HG02973 (cell line): ENCODE results near the gene VPS18.

ENCODE experiments used
- ATAC-seq: cut with Tn5 transposase; IDR thresholded peaks from one replicate; pipeline ENCODE4 v1.9.1; 2021; ENCODE audit warnings: moderate library complexity; ENCODE audit not compliant: unreplicated experiment

The VPS18 gene

DNA sequence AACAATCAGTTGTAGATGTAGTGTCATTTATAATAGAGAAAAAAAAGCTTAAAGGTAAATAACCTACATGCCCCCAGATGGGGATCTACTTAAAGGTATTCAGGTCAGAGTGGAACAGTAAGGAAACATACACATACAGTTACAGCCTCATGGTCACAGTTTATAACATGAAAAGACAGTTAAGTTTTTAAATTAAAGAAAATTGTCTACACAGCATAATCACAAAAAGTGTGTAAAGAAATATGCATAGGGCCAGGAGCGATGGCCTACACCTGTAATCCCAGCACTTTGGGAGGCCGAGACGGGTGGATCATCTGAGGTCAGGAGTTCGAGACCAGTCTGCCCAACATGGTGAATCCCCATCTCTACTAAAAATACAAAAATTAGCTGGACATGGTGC lies 27.1 kb upstream of the VPS18 start:
- ATAC-seq, result no peak

DNA sequence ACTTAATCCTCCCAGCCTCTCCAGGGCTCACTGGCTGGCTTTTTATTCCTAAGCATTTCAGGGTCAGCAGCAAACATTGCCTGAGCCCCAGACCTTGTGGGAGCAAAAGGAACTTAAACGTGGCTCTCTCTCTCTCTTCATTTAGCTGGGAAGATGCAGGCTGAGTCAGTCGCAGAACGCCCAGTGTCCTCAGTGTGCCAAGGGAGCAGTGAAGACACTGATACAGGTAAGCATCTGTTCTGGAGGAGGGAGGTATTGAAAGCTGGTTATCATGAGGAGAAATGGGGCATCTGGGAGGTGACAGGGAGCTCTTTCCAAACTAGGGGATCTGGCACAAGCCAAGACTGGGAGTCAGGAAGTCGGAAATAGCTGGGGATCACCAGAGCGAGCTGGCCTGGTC lies 24.6 kb upstream of the VPS18 start:
- no peak for ATAC-seq

DNA sequence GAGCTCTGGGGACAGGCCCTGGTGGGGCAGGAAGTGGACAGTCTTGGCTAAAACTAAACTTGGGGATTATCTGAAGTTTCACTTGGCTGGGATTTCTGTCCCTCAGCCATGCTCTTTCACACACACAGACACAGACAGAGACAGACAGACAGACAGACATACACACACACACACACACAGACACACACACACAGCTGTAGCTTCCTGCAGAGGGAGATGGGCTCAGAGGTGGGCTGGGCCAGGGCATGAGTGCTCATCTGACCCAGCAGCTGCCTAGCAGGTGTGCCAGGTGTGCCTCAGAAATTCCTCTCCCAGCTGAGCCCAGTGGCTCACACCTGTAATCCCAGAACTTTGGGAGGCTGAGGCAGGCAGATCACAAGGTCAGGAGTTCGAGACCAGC lies 23.5 kb upstream of the VPS18 start:
- no peak for ATAC-seq

DNA sequence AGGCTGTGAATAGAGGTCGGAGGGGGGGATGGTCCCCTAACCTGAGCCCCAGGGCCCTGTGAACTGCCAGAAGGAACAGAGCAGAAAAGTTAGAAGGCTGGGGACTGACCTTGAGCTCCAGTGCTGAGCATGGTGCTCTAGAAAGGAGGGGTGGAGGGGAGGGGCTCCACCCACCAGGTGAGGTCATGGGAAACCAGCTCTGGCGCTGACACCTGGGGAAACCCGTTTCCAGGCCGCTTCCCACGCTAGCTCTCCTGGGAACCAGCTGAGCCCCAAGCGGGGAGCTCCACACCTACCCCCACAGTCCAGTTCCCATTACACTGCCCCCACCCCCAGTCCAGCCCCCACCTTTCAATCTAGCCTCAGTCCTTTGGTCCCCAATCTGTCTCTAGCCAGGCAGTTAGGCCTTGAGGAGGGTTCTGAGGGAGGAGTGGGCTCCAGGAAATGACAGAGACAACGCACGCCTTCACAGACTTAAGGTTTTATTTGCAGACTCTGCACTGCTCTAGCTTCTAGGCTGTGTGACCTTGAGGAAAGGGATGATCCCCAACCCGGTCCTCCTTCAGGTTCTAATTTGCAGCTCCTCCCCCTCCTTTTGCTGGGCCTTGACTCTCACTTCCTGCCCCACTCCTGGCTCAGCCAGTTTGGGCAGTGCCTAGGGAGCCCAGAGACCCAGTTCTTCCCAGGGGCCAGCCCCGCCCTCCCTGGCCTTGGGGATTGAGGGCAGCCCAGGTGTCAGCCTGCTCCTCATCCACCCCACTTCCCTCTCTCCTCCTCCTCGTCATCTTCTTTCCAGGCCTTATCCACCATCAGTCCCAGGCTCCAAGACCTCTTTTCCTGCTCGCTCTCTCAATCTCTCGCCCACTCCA lies 22.3 kb upstream of the VPS18 start:
- ATAC-seq, result no peak

DNA sequence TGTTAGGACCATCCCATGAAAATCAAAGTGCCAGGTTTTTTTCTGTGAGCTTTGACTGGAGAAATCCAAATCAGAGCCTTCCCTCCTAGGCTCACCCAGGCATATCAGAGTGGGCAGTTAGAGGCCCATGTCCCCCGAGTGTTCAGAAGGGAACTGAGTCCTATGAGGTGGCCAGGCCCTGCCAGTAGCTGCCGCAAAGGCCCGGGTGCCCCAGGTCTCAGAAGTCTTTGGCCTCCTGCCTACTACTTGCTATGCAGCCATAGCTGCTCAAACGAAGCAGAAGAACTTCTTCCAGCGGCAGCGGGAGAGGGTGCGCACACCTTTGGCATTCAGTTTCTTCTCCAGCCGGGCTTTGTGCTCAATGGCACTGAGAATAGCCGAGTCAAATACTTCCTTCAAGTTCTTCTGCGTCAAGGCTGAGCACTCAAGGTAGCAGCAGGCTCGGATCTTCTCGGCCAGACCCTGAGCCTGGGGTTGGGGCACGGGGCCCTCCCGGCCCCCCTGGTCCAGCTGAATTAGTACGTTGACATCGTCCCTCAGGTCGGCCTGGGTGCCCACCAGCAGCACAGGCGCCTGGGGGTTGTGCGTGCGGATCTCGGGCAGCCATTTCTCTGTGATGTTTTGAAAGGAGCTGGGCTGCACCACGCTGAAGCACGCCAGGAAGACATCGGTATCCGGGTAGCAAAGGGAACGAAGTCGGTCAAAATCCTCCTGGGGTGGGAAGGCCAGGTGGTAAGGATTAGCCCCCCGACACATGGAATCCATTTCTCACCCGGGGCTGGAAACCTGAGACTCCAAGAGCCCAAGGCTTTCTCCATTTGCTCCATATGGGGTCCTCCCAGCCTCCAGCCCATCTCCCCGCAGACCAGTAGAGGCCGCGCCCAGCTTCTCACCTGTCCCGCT lies 21.2 kb upstream of the VPS18 start:
- ATAC-seq, result no peak

DNA sequence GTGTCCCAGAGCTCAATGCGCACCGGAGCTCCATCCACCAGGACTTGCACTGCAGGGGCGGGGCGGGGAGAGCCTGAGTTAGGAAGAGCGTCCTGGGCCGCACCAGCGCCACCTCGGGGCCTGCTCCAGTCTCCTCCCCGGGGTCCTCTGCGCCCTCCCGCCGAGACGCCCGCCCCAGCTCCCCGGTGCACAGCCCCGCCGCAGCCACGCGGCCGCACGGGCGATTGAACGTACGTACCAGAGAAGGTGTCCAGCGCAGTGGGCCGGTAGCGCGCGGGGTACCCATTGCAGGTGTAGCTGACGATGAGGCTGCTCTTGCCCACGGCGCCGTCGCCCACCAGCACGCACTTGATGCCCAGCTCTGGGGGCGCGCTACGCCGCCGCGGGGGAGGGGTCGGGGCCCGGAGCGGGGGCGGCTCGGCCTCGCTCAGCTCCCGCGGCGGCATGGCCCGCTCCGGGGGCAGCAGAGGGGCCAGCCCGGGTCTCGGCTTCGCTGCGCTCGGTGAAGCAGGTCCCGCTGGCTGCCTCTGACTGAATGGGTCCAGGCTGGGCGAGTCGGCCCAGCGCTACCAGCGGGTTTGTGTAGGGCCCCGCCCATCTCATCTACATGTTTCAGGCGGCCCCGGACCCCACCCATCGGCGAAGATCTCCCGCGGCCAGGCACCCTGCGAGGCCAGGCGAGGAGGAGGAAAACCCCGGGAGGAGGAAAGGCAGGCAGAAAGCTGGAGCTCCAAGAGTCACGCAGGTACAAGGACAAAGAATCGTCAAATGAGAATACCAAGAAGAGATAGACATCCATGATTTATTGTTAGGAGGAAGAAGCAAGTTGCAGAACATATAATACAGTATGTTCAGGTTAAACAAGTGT lies 20.3 kb upstream of the VPS18 start, which contains the start of gene RHOV:
RHOV (minus strand) TSS at position 541 of the 868 bp plus-strand sequence; CDS start at position 446, 95 bp downstream.
- ATAC-seq, result no peak

DNA sequence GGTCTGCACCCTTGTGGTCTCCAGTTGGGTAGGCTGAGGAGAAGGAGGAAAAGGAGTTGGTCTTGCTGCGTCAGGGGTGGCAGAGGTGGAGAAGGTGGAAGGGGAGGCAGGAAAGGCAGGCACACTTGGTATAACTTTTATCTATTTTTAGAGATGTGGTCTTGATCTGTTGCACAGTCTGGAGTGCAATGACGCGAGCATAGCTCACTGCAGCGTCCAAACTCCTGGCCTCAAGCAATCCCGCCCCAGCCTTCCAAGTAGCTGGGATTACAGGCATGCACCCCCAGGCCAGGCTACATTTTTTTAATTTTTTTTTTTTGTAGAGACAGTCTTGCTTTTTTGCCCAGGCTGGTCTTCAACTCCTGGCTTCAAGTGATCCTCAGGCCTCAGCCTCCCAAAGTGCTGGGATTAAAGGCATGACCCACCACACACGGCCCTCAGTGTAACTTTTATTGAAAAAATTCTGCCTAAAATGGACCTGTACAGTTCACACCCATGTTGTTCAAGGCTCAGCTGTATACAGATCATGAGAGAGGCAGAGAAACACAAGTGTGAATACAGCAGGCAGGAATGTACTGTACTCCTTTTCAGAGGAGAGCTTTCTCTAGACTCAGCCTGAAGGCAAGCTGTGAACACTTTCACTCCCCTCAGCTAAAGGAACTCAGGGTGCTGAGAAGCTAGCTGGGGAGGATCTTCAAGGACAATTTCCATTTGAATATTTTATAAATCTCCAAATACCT lies 18.1 kb upstream of the VPS18 start:
- no peak for ATAC-seq

DNA sequence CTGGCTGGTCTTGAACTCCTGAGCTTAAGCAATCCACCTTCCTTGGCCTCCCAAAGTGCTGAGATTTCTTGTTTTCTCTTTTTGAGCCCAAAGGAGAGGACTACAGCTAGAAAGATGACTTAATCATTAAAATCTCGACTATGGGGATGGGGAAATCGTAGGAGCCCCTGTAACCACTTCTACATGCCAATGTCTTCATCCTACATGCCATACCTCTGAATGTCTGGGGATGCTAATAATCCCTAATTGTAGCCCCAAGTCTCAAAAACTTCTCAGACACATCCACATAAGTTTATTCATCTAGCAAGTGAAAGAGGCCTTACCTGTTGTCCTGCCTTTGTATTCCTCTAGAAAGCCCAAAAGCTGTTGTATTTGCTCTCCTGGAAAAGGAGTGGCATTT lies 16.6 kb upstream of the VPS18 start:
- ATAC-seq, result no peak

DNA sequence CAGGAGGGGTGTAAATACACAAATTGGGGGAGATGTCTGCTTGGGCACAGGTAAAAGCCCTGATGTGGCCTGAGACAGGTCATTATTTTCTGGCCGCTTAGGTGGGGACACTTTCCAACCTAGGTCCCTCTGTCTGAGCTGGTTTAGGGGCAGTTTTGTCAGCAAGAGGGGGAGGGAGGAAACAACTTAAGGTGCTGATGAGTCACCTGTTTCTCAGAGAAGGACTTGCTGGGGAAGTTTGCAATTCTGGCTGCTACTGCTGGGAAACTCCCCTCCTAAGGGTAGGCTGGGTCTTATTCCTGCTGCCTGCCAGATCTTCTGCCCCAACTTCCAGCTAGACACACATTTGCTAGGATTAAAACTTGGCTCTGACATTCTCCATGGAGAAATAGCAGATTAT lies 15.5 kb upstream of the VPS18 start:
- ATAC-seq, result no peak

DNA sequence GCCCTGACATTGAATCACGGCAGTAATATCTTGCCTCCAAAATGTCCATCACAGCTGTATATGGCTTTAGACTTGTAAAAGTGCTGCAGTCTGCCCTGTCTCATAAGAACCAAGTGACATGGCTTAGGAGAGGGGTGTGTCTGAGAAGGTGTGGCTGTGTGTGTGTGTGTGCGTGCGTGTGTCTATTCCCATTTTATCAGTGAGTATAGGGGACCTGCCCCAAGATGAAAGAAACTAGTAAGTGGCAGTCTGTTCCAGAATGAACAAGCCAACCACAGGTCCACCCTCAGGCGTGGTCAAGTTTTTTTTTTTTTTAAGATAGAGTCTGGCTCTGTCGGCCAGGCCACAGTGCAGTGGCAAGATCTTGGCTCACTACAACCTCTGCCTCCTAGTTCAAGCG lies 14.6 kb upstream of the VPS18 start:
- ATAC-seq, result no peak

DNA sequence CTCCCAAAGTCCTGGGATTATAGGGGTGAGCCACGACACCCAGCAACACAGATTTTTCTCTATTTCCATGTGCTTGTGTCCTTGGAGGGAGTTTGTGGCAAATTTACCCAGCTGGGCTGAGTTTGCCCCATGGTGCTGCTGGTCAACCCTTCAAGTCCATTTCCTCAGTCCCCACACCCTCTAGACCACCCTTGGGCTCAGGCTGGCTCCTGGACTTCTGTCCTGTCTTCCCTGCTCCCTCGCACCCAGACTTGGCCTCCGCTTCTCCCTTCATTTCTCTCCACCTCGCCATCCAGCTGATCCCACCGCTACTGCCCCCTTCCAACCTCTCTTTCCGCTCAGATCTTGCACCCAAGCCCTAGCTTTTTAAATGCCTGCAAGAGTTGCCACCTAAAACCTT lies 12.9 kb upstream of the VPS18 start:
- no peak for ATAC-seq

DNA sequence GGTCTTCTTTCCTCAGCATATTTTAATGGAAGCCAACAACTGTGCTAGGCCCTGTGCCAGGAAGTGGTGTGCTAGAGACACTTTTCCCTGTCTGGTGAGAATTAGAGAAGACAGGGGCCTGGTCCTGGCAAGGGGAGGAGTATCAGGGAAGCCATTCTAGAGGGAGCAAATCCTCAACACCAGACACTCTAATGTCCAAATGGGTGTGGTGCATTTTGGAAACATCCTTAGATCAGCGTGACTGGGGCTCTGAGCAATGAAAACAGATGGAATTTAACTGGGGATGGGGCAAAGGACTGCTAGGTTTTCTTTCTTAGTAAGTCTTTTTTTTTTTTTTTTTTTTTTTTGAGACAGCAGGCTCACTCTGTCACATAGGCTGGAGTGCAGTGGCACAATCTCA lies 7.7 kb upstream of the VPS18 start:
- no peak for ATAC-seq

DNA sequence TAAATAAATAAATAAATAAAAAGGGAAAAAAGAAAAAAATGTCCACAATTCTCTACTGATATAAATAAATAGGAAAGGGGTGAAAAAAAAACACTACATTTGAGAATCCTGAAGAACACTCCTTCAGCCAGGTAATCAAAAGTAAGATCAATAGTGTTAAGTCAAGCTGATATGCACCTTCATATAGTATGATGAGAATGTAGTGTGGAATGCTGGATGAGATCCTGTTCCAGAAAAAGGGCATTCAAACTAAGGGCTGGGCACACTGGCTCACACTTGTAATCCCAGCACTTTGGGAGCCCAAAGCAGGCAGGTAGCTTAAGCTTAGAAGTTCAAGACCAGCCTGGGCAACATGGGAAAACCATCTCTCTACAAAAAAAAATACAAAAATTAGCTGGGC lies 5.1 kb upstream of the VPS18 start:
- ATAC-seq, result no peak

DNA sequence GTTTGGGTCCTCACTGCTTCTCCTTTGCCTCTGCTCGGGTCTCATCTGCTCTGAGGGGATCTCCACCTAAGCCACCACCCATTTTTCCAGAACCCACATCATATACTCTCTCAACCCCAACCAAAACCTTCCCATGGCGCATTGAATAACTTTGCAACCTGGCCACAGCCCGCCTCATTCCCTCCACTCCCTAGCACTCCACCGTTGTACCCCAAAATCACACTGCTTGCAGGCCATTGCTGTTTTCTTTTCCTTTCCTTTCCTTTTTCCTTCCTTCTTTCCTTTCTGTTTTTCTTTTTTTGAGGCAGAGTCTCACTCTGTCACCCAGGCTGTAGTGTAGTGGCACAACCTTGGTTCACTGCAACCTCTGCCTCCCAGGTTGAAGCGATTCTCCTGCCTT lies 3.1 kb upstream of the VPS18 start:
- ATAC-seq, result no peak

DNA sequence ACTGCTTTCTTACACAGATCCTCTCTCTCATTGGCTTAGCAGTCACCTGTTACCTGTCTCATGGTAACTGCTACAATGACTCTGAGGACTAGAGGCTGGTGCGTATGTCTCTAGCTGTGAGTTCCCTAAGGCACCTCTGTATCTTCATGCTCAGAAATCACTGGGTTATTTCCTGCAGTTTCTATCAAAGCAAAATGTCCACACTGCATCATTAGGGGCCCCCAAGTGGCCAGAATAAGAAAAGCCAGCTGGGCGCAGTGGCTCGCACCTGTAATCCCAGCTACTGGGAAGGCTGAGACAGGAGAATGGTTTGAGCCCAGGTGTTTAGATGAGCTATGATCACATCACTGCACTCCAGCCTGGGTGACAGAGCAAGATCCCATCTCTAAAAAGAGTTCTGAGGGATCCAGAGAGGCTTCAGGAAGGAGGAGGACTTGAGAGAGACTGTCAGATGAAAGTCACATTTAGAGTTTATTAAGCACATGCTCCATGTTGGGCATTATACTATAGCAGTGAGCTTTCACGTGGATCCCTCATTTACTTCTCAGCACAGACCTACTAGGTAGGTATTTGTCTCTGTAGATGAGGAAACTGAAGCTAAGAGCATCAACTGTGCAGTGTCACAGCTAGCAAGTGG lies 2.3 kb upstream of the VPS18 start:
- no peak for ATAC-seq

DNA sequence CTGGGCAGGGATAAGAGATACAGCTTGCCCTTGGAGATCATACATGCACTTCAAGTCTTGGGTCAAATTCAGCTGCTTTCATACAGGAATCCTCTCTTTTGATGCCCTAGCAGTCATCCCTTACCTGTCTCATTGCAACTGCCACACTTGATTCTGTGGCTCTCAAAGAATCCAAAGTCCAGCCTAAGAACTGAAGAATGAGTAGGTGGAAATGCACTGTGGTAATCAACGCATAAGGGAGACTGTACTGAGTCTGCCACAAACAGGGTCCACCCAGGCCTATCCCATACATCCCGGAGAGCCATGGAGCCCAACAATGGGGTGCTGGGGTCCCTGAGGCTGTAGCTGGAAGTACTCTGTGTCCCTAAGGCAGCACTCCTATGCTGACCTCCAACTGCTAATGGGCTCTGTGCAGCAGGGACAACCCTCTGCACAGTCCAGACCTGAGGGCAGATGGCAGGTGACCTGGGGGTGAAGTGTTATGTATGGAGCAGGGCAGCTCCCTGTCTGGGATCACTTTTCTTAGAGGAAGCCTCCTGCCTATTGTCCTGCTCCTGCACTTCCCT lies 1.7 kb upstream of the VPS18 start:
- ATAC-seq, result no peak

DNA sequence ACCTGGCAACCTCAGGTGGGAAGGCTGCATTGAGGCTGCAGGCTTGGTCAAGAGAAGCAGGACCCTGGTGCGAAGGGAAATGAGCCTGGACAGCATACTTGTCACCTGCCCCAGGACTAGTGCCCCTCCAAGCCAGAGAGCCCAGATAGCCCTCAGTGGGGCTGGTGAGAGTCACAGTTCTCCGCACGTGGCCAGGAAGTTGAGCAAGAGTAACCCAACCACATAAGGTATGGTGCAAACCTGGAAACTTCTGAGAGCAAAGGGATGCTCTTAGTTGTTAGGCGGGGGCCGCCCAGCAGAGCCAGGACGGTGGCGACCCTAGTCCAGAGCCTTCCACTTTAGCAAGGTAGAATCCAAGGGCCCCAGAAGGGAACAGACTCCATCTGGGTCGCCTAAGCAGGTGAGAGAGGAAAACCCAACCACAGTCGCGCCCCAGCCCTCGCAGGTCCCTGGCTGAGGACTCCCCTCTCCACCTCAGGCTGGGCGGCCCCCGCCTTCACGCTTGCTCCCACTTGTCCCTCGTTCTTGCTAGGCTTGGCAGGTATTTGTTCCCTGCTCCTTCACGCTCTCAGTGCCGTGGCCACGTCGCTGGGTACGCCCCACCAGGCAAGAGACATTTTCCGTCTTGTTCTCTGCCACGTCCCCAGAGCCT lies 1.1 kb upstream of the VPS18 start:
- no peak for ATAC-seq

DNA sequence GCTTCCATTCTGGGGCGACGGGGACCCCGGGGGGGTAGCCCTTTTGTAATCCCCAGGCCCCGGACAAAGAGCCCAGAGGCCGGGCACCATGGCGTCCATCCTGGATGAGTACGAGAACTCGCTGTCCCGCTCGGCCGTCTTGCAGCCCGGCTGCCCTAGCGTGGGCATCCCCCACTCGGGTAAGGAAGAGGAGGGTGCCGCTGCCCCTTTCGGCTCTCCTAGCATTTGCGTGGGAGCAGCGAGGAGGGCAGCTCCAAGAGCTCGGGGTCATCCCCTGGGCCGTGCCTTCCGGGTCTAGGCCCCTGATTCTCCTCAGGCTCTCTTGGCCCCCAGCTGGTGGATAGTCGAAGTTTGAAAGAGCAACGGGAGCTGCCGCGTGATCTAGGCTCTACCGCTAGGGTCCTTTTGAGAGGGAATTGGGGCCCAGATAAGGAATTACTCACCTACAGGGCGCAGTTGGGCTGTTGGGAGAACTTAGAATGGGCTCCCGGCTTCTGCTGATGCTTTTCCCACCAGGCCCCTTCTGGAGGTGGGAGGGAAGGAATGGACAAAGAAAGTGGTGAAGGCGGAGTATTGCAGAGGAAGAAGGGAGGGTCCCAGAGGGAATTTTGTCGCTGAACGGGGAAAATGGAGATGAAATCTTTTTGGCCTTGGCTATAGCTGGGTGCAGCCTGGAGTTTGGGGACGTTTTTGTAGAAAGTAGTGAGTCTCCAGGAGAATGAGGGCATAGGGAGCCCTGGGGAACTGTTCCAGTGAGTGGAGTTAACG lies 615 bp downstream of the VPS18 start:
- ATAC-seq, result peak; percentile 44
